ENCODE results near the gene LRRTM1. TPM values are rescaled to one million over a fixed set of nuclear protein-coding genes. Genes with fewer than 3 reads are reported as not detected.

Gene LRRTM1
- total RNA-seq, 1 experiment from 2014 or later = not detected

- DNase-seq (ENCODE audit: low read depth, low spot score) = no peak
- POLR2A ChIA-PET = no interaction called here
- no peaks in the 10 kb centered on the region for H3K4me1 ChIP-seq (ENCODE audit: control insufficient read depth, insufficient read depth, low read length)
- no TSS peak for BruUV-seq (replicated peaks)
- intact Hi-C loops (cut with micrococcal nuclease; ENCODE audit: unreplicated experiment) = no loop called here
- no peaks in the 10 kb centered on the region for H3K9me3 ChIP-seq (ENCODE audit: control insufficient read depth, insufficient read depth, low read depth, low read length)
- H3K36me3 ChIP-seq (ENCODE audit: control insufficient read depth, insufficient read depth, low read length) = no peaks in the 10 kb centered on the region
- CTCF ChIA-PET = no interaction called here
- in situ Hi-C loops (cut with HindIII; ENCODE audit: low pct_unique_long_range_greater_than_20kb, low sequenced_read_pairs) = no loop called here
- no peak overlapping the region for H3K27ac ChIP-seq (ENCODE audit: low read length)
- no peak for ATAC-seq
- no peak overlapping the region for H3K4me3 ChIP-seq (ENCODE audit: low read depth in 2 of 2, low read length in 2 of 2)
- no peaks in the 10 kb centered on the region for H3K27me3 ChIP-seq (ENCODE audit: control insufficient read depth, insufficient read depth, low read length)
- TF ChIP-seq TCF7L2 (IDR thresholded peaks at IDR 0.05; ENCODE audit: low read depth, low read length) (no peak), CTCF (IDR thresholded peaks at IDR 0.05) (no peak), SIN3A (IDR thresholded peaks at IDR 0.05; ENCODE audit: borderline replicate concordance, insufficient read depth, low read depth, low read length) (no peak)
Observed at GRCh38 chr2:80303006-80303908, 1.3 kb downstream of the LRRTM1 start.

GRCh38 chr2:80302314-80303005 lies 2.1 kb downstream of the LRRTM1 start:
- in situ Hi-C loops (cut with HindIII; ENCODE audit: low pct_unique_long_range_greater_than_20kb, low sequenced_read_pairs) = no loop called here
- no peak for DNase-seq (ENCODE audit: low read depth, low spot score)
- ChIA-PET CTCF (no interaction called here), POLR2A (no interaction called here)
- ATAC-seq = no peak
- no TSS peak for BruUV-seq (replicated peaks)
- Histone ChIP-seq H3K36me3 (ENCODE audit: control insufficient read depth, insufficient read depth, low read length) (no peaks in the 10 kb centered on the region), H3K4me3 (ENCODE audit: low read depth in 2 of 2, low read length in 2 of 2) (no peak overlapping the region), H3K27ac (ENCODE audit: low read length) (no peak overlapping the region), H3K27me3 (ENCODE audit: control insufficient read depth, insufficient read depth, low read length) (no peaks in the 10 kb centered on the region), H3K9me3 (ENCODE audit: control insufficient read depth, insufficient read depth, low read depth, low read length) (no peaks in the 10 kb centered on the region), H3K4me1 (ENCODE audit: control insufficient read depth, insufficient read depth, low read length) (no peaks in the 10 kb centered on the region)
- intact Hi-C loops (cut with micrococcal nuclease; ENCODE audit: unreplicated experiment) = no loop called here
- TF ChIP-seq POLR2AphosphoS5 (IDR thresholded peaks at IDR 0.05; ENCODE audit: low read depth, low read length) (no peak), REST (IDR thresholded peaks at IDR 0.05; ENCODE audit: insufficient read depth in 1 of 2, low read depth in 2 of 2, low read length in 1 of 2) (no peak), TCF7L2 (IDR thresholded peaks at IDR 0.05; ENCODE audit: low read depth, low read length) (no peak), CTCF (IDR thresholded peaks at IDR 0.05) (no peak), SIN3A (IDR thresholded peaks at IDR 0.05; ENCODE audit: borderline replicate concordance, insufficient read depth, low read depth, low read length) (no peak)

Data from Panc1 (cell line).